B cell (primary cell): ENCODE results near the gene UBE3C. TPM values are rescaled to one million over a fixed set of nuclear protein-coding genes. Genes with fewer than 3 reads are reported as not detected.

Experiments used
- ATAC-seq: fragments of 200-7000 bp; cut with Tn5 transposase; one replicate; pipeline ENCODE4 v1.10.0; 2021; ENCODE audit warnings: low read depth, mild to moderate bottlenecking, moderate number of reproducible peaks, moderate library complexity
- CTCF ChIA-PET: fragments of 350-600 bp; sonication (Branson Sonifier 250); formaldehyde crosslinking; loops from one replicate; lab custom pipeline; 2021; ENCODE audit warnings: antibody characterized with exemption, inconsistent platforms; lab: Charles Lee
- POLR2A ChIA-PET: fragments of 350-600 bp; sonication (Branson Sonifier 250); formaldehyde crosslinking; loops from one replicate; lab custom pipeline; 2021; ENCODE audit warnings: antibody characterized with exemption; lab: Charles Lee
- DNase-seq: peaks from one replicate; pipeline ENCODE4 v3.0.0; 2013
- H2AFZ ChIP-seq: 2 replicates; pipeline ENCODE4 v1.6.1; 2012; ENCODE audit warnings: mild to moderate bottlenecking, low read depth, low read length; ENCODE audit not compliant: insufficient read depth, poor library complexity, severe bottlenecking
- H3K27ac ChIP-seq, 2 donors: 1 replicate in 1 of 2; 2 replicates in 1 of 2; pipeline ENCODE4 v1.5.1; 2012 to 2013; ENCODE audit warnings: low read length in 2 of 2, mild to moderate bottlenecking in 2 of 2, moderate library complexity in 1 of 2
- H3K27me3 ChIP-seq, 4 experiments: fragments of 200-600 bp in 1 of 4; sonication (generic) in 1 of 4; replicated peaks in 1 of 4; 1 replicate in 2 of 4; 2 replicates in 2 of 4; pipeline versions ENCODE4 v1.6.1 to v1.7.0; 2013 to 2016; ENCODE audit warnings: low read length in 3 of 4, mild to moderate bottlenecking in 2 of 4, mixed read lengths in 1 of 4, moderate library complexity in 1 of 4; ENCODE audit not compliant: insufficient read depth in 4 of 4, control insufficient read depth in 3 of 4; ENCODE audit errors: control extremely low read depth in 1 of 4
- H3K36me3 ChIP-seq, 2 experiments: replicated peaks in 1 of 2; 1 replicate in 1 of 2; 2 replicates in 1 of 2; pipeline versions ENCODE4 v1.6.1 to v1.7.1; 2013; ENCODE audit warnings: low read length in 1 of 2; ENCODE audit not compliant: insufficient read depth in 2 of 2, control insufficient read depth in 1 of 2; ENCODE audit errors: control extremely low read depth in 1 of 2, extremely low read depth in 1 of 2
- H3K4me1 ChIP-seq, 2 donors: fragments of 200-600 bp in 1 of 2; sonication (generic) in 1 of 2; 1 replicate in 1 of 2; 2 replicates in 1 of 2; pipeline versions ENCODE4 v1.5.1 to v1.6.1; 2013 to 2017; ENCODE audit warnings: low read length in 2 of 2; ENCODE audit not compliant: control insufficient read depth in 2 of 2, insufficient read depth in 2 of 2
- H3K4me2 ChIP-seq: replicated peaks from 2 replicates; pipeline ENCODE3; 2012; ENCODE audit warnings: mild to moderate bottlenecking, low read depth, low read length; ENCODE audit not compliant: poor library complexity, severe bottlenecking
- H3K4me3 ChIP-seq, 5 experiments: fragments of 200-600 bp in 1 of 5; sonication (generic) in 1 of 5; 1 replicate in 3 of 5; 2 replicates in 2 of 5; pipeline versions ENCODE4 v1.5.1 to v1.7.0; 2011 to 2016; ENCODE audit warnings: low read length in 4 of 5, mild to moderate bottlenecking in 4 of 5, low read depth in 2 of 5, control low read depth in 1 of 5, moderate library complexity in 1 of 5; ENCODE audit not compliant: insufficient read depth in 1 of 5; ENCODE audit errors: control extremely low read depth in 1 of 5, extremely low read depth in 1 of 5
- H3K79me2 ChIP-seq: fragments of 200-600 bp; sonication (generic); one replicate; pipeline ENCODE4 v1.6.0; 2016; ENCODE audit warnings: low read length; ENCODE audit not compliant: control insufficient read depth, insufficient read depth
- H3K9ac ChIP-seq: fragments of 200-600 bp; sonication (generic); 2 replicates; pipeline ENCODE4 v1.6.1; 2017; ENCODE audit warnings: mild to moderate bottlenecking, low read length, moderate library complexity
- H3K9me3 ChIP-seq, 3 donors: one replicate each; pipeline versions ENCODE4 v1.6.1 to v1.7.1; 2013; ENCODE audit warnings: low read length in 2 of 3; ENCODE audit not compliant: control insufficient read depth in 2 of 3, insufficient read depth in 1 of 3; ENCODE audit errors: control extremely low read depth in 1 of 3
- H4K20me1 ChIP-seq: 2 replicates; pipeline ENCODE4 v1.6.0; 2012; ENCODE audit warnings: mild to moderate bottlenecking, low read length; ENCODE audit not compliant: insufficient read depth, control insufficient read depth, poor library complexity, severe bottlenecking
- H3K27ac Mint-ChIP-seq: one replicate; pipeline ENCODE4 v1.8.0; 2021; ENCODE audit warnings: mixed read lengths
- H3K27me3 Mint-ChIP-seq: one replicate; pipeline ENCODE4 v1.8.0; 2021; ENCODE audit warnings: mixed read lengths
- H3K4me1 Mint-ChIP-seq: one replicate; pipeline ENCODE4 v1.8.0; 2021; ENCODE audit warnings: mixed read lengths
- H3K4me3 Mint-ChIP-seq: one replicate; pipeline ENCODE4 v1.8.0; 2021; ENCODE audit warnings: mixed read lengths
- H3K9me3 Mint-ChIP-seq: one replicate; pipeline ENCODE4 v1.8.0; 2022; ENCODE audit warnings: mixed read lengths; ENCODE audit not compliant: insufficient read depth
- EZH2 ChIP-seq: IDR thresholded peaks from 2 replicates; pipeline ENCODE4 v1.6.1; 2012; ENCODE audit warnings: borderline replicate concordance, low read depth, mild to moderate bottlenecking, moderate library complexity, low read length; ENCODE audit not compliant: insufficient read depth, poor library complexity, severe bottlenecking
- WGBS: methylation state at CpG from one replicate; pipeline ENCODE4 v1.1.5; 2013; ENCODE audit warnings: missing lambda C conversion rate; ENCODE audit not compliant: insufficient coverage; 5-methylcytosine and 5-hydroxymethylcytosine counted together
- intact Hi-C: fragments of 100-400 bp; cut with micrococcal nuclease; formaldehyde crosslinking; loops from one replicate; pipeline ENCODE4 v1.10.0; 2022
- polyA plus RNA-seq: library from polyadenylated mRNA; depleted of rRNA; stranded (reverse); fragments of >200 nt; gene quantifications from 2 replicates; pipeline ENCODE4 v1.2.3, GENCODE V29; 2012
- total RNA-seq, 2 donors: library from RNA; stranded (reverse); fragments of 120-200 nt in 1 of 2; gene quantifications; 1 replicate in 1 of 2; 2 replicates in 1 of 2; pipeline versions ENCODE4 v1.2.3 to v1.2.4, GENCODE V29; 2013 to 2022
- TF ChIP-seq, protein P1 (sequence below): fragments of 200-600 bp; IDR thresholded peaks from one replicate; pipeline ENCODE4 v1.8.0; 2022; ENCODE audit warnings: antibody characterized with exemption, mild to moderate bottlenecking

UBE3C gene
- total and polyA plus RNA-seq, 2 donors (not counting 1 experiment from before 2014, with no cell fraction given): 17.8 to 66.5 TPM

GRCh38 chr7:157183832-157184231 is 45.1 kb downstream of the UBE3C start:
- Mint-ChIP-seq H3K4me1 (no peaks in the 10 kb centered on the region), H3K27ac (no peak overlapping the region), H3K4me3 (no peak overlapping the region), H3K27me3 (no peaks in the 10 kb centered on the region), H3K9me3 (no peaks in the 10 kb centered on the region)
- Histone ChIP-seq H3K36me3 (peaks cover 14 to 69% of the 10 kb centered on the region in 2 experiments), H3K4me3 (no peak overlapping the region), H2AFZ (no peak overlapping the region), H3K9me3 (no peaks in the 10 kb centered on the region), H3K27ac (no peak overlapping the region), H3K79me2 (no peaks in the 10 kb centered on the region), H3K4me1 (no peaks in the 10 kb centered on the region), H3K4me2 (no peak overlapping the region), H3K9ac (no peak overlapping the region), H3K27me3 (no peaks in the 10 kb centered on the region), H4K20me1 (no peaks in the 10 kb centered on the region)
- ATAC-seq: no peak
- TF ChIP-seq, protein P1, sequence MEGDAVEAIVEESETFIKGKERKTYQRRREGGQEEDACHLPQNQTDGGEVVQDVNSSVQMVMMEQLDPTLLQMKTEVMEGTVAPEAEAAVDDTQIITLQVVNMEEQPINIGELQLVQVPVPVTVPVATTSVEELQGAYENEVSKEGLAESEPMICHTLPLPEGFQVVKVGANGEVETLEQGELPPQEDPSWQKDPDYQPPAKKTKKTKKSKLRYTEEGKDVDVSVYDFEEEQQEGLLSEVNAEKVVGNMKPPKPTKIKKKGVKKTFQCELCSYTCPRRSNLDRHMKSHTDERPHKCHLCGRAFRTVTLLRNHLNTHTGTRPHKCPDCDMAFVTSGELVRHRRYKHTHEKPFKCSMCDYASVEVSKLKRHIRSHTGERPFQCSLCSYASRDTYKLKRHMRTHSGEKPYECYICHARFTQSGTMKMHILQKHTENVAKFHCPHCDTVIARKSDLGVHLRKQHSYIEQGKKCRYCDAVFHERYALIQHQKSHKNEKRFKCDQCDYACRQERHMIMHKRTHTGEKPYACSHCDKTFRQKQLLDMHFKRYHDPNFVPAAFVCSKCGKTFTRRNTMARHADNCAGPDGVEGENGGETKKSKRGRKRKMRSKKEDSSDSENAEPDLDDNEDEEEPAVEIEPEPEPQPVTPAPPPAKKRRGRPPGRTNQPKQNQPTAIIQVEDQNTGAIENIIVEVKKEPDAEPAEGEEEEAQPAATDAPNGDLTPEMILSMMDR: no peak
- no peak for TF ChIP-seq EZH2
- 97% methylated on average over 11 of the region's 15 CpGs for WGBS
- no peak for DNase-seq
- CTCF ChIA-PET: no interaction called here
- intact Hi-C loops: no loop called here
- POLR2A ChIA-PET: no interaction called here

DNA sequence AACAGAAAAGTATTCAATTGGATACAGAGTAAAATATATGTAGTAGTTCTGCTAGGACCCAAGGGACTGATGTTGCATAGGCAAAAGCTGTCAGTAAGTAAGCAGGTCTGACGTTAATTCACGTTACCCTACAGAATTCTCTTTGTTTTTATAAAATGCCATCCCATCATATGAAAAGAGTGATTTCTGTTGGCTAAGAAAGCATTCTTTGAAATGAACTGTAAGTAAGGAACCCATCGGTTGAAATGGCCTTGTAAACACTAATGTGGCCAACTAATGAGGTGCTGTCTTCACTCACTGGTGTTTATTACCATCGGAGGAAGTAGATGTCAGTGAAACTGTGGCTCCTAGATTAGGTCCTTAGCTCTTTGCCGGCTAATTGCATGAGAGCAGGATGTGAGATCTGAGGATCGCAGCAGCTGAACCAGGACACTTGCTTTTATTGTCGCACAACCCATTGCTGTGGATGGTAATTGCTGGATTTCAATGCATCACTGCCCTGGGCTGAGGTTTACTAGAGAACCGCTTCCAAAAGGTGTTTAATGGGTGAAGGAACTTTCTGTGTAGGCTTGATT is 49.5 kb downstream of the UBE3C start:
- no peak overlapping the region for H3K4me3 ChIP-seq
- Mint-ChIP-seq H3K4me1 (no peaks in the 10 kb centered on the region), H3K4me3 (no peak overlapping the region), H3K27ac (no peak overlapping the region), H3K9me3 (no peaks in the 10 kb centered on the region), H3K27me3 (no peaks in the 10 kb centered on the region)
- no peaks in the 10 kb centered on the region for H3K4me1 ChIP-seq
- no peak for TF ChIP-seq EZH2
- TF ChIP-seq, protein P1: no peak
- DNase-seq: no peak
- no peaks in the 10 kb centered on the region for H3K27me3 ChIP-seq
- H2AFZ ChIP-seq: no peak overlapping the region
- H3K4me2 ChIP-seq: no peak overlapping the region
- no peak overlapping the region for H3K9ac ChIP-seq
- ChIA-PET CTCF (no interaction called here), POLR2A (no interaction called here)
- peaks cover 17 to 74% of the 10 kb centered on the region in 2 experiments for H3K36me3 ChIP-seq
- no peaks in the 10 kb centered on the region for H3K79me2 ChIP-seq
- intact Hi-C loops: no loop called here
- H4K20me1 ChIP-seq: no peaks in the 10 kb centered on the region
- ATAC-seq: no peak
- WGBS: 94% methylated on average over 5 of the region's 8 CpGs
- no peaks in the 10 kb centered on the region for H3K9me3 ChIP-seq
- no peak overlapping the region for H3K27ac ChIP-seq
